B cell (primary cell): ENCODE measurements around the gene SLC39A7. TPM values are rescaled to one million over a fixed set of nuclear protein-coding genes. Genes with fewer than 3 reads are reported as not detected.

Experiments
- ATAC-seq: fragments of 200-7000 bp; cut with Tn5 transposase; one replicate; pipeline ENCODE4 v1.10.0; 2021; ENCODE audit warnings: low read depth, mild to moderate bottlenecking, moderate number of reproducible peaks, moderate library complexity
- CTCF ChIA-PET: fragments of 350-600 bp; sonication (Branson Sonifier 250); formaldehyde crosslinking; loops from one replicate; lab custom pipeline; 2021; ENCODE audit warnings: antibody characterized with exemption, inconsistent platforms; lab: Charles Lee
- POLR2A ChIA-PET: fragments of 350-600 bp; sonication (Branson Sonifier 250); formaldehyde crosslinking; loops from one replicate; lab custom pipeline; 2021; ENCODE audit warnings: antibody characterized with exemption; lab: Charles Lee
- DNase-seq: peaks from one replicate; pipeline ENCODE4 v3.0.0; 2013
- H2AFZ ChIP-seq: 2 replicates; pipeline ENCODE4 v1.6.1; 2012; ENCODE audit warnings: mild to moderate bottlenecking, low read depth, low read length; ENCODE audit not compliant: insufficient read depth, poor library complexity, severe bottlenecking
- H3K27ac ChIP-seq, 2 donors: 1 replicate in 1 of 2; 2 replicates in 1 of 2; pipeline ENCODE4 v1.5.1; 2012 to 2013; ENCODE audit warnings: low read length in 2 of 2, mild to moderate bottlenecking in 2 of 2, moderate library complexity in 1 of 2
- H3K27me3 ChIP-seq, 4 experiments: fragments of 200-600 bp in 1 of 4; sonication (generic) in 1 of 4; replicated peaks in 1 of 4; 1 replicate in 2 of 4; 2 replicates in 2 of 4; pipeline versions ENCODE4 v1.6.1 to v1.7.0; 2013 to 2016; ENCODE audit warnings: low read length in 3 of 4, mild to moderate bottlenecking in 2 of 4, mixed read lengths in 1 of 4, moderate library complexity in 1 of 4; ENCODE audit not compliant: insufficient read depth in 4 of 4, control insufficient read depth in 3 of 4; ENCODE audit errors: control extremely low read depth in 1 of 4
- H3K36me3 ChIP-seq, 2 experiments: replicated peaks in 1 of 2; 1 replicate in 1 of 2; 2 replicates in 1 of 2; pipeline versions ENCODE4 v1.6.1 to v1.7.1; 2013; ENCODE audit warnings: low read length in 1 of 2; ENCODE audit not compliant: insufficient read depth in 2 of 2, control insufficient read depth in 1 of 2; ENCODE audit errors: control extremely low read depth in 1 of 2, extremely low read depth in 1 of 2
- H3K4me1 ChIP-seq, 2 donors: fragments of 200-600 bp in 1 of 2; sonication (generic) in 1 of 2; 1 replicate in 1 of 2; 2 replicates in 1 of 2; pipeline versions ENCODE4 v1.5.1 to v1.6.1; 2013 to 2017; ENCODE audit warnings: low read length in 2 of 2; ENCODE audit not compliant: control insufficient read depth in 2 of 2, insufficient read depth in 2 of 2
- H3K4me2 ChIP-seq: replicated peaks from 2 replicates; pipeline ENCODE3; 2012; ENCODE audit warnings: mild to moderate bottlenecking, low read depth, low read length; ENCODE audit not compliant: poor library complexity, severe bottlenecking
- H3K4me3 ChIP-seq, 5 experiments: fragments of 200-600 bp in 1 of 5; sonication (generic) in 1 of 5; 1 replicate in 3 of 5; 2 replicates in 2 of 5; pipeline versions ENCODE4 v1.5.1 to v1.7.0; 2011 to 2016; ENCODE audit warnings: low read length in 4 of 5, mild to moderate bottlenecking in 4 of 5, low read depth in 2 of 5, control low read depth in 1 of 5, moderate library complexity in 1 of 5; ENCODE audit not compliant: insufficient read depth in 1 of 5; ENCODE audit errors: control extremely low read depth in 1 of 5, extremely low read depth in 1 of 5
- H3K79me2 ChIP-seq: fragments of 200-600 bp; sonication (generic); one replicate; pipeline ENCODE4 v1.6.0; 2016; ENCODE audit warnings: low read length; ENCODE audit not compliant: control insufficient read depth, insufficient read depth
- H3K9ac ChIP-seq: fragments of 200-600 bp; sonication (generic); 2 replicates; pipeline ENCODE4 v1.6.1; 2017; ENCODE audit warnings: mild to moderate bottlenecking, low read length, moderate library complexity
- H3K9me3 ChIP-seq, 3 donors: one replicate each; pipeline versions ENCODE4 v1.6.1 to v1.7.1; 2013; ENCODE audit warnings: low read length in 2 of 3; ENCODE audit not compliant: control insufficient read depth in 2 of 3, insufficient read depth in 1 of 3; ENCODE audit errors: control extremely low read depth in 1 of 3
- H4K20me1 ChIP-seq: 2 replicates; pipeline ENCODE4 v1.6.0; 2012; ENCODE audit warnings: mild to moderate bottlenecking, low read length; ENCODE audit not compliant: insufficient read depth, control insufficient read depth, poor library complexity, severe bottlenecking
- H3K27ac Mint-ChIP-seq: one replicate; pipeline ENCODE4 v1.8.0; 2021; ENCODE audit warnings: mixed read lengths
- H3K27me3 Mint-ChIP-seq: one replicate; pipeline ENCODE4 v1.8.0; 2021; ENCODE audit warnings: mixed read lengths
- H3K4me1 Mint-ChIP-seq: one replicate; pipeline ENCODE4 v1.8.0; 2021; ENCODE audit warnings: mixed read lengths
- H3K4me3 Mint-ChIP-seq: one replicate; pipeline ENCODE4 v1.8.0; 2021; ENCODE audit warnings: mixed read lengths
- H3K9me3 Mint-ChIP-seq: one replicate; pipeline ENCODE4 v1.8.0; 2022; ENCODE audit warnings: mixed read lengths; ENCODE audit not compliant: insufficient read depth
- EZH2 ChIP-seq: IDR thresholded peaks from 2 replicates; pipeline ENCODE4 v1.6.1; 2012; ENCODE audit warnings: borderline replicate concordance, low read depth, mild to moderate bottlenecking, moderate library complexity, low read length; ENCODE audit not compliant: insufficient read depth, poor library complexity, severe bottlenecking
- WGBS: methylation state at CpG from one replicate; pipeline ENCODE4 v1.1.5; 2013; ENCODE audit warnings: missing lambda C conversion rate; ENCODE audit not compliant: insufficient coverage; 5-methylcytosine and 5-hydroxymethylcytosine counted together
- intact Hi-C: fragments of 100-400 bp; cut with micrococcal nuclease; formaldehyde crosslinking; loops from one replicate; pipeline ENCODE4 v1.10.0; 2022
- polyA plus RNA-seq: library from polyadenylated mRNA; depleted of rRNA; stranded (reverse); fragments of >200 nt; gene quantifications from 2 replicates; pipeline ENCODE4 v1.2.3, GENCODE V29; 2012
- total RNA-seq, 2 donors: library from RNA; stranded (reverse); fragments of 120-200 nt in 1 of 2; gene quantifications; 1 replicate in 1 of 2; 2 replicates in 1 of 2; pipeline versions ENCODE4 v1.2.3 to v1.2.4, GENCODE V29; 2013 to 2022
- TF ChIP-seq, protein P1 (sequence below): fragments of 200-600 bp; IDR thresholded peaks from one replicate; pipeline ENCODE4 v1.8.0; 2022; ENCODE audit warnings: antibody characterized with exemption, mild to moderate bottlenecking

Gene SLC39A7
- total and polyA plus RNA-seq, 2 donors (not counting 1 experiment from before 2014, with no cell fraction given): 18.7 to 29.6 TPM

DNA sequence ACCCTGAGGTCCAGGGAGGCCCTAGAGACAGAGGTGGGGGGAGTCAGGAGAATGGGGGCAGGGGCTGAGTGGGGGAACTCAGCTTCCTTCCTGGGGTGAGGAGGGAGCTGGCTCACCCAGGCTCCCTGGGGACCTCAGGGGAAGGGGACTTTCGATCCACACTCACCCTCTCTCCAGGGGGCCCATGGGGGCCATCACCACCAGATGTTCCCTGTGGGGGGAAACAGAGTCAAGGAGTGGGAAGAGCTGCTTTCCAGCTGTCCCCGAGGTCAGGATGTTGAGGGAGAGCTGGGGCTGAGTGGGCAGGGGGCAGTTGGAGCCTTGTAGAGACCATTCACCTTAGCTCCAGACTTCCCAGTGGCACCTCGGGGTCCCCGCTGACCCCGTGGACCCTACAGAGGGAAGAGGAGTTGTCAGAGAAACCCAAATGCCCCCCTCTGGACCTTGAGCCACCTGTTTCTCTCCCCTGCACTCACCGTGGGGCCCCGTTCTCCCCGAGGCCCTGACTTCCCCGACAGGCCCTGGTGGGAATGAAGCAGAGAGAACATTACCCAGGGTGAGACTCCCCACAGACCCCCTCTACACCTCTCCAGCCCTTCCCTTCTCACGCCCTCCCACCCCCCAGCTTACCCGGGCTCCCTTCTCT is 27.0 kb upstream of the SLC39A7 start:
- H3K4me1 ChIP-seq: peaks cover 0 to 10% of the 10 kb centered on the region in 2 donors

DNA sequence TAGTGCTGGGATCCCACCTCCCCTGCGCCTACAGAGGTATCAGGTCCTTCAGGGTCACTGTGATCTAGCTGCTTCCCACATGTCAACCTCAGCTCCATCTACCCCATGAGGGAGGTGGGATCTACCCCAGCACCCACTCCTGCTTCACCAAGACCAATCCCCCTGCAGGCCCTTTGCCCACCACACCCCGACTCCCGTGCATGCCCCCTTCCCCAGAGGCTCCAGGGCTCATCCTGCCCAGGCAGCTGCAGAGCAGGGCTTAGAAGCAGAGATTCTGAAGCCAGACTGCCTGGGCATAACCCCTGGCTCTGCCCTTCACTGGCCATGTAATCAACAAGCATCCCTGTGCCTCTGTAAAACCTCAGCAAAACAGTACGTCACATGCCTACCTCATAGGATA is 25.9 kb upstream of the SLC39A7 start:
- Mint-ChIP-seq H3K4me1 (peaks cover 9% of the 10 kb centered on the region), H3K27me3 (peaks cover 21% of the 10 kb centered on the region), H3K9me3 (no peaks in the 10 kb centered on the region), H3K4me3 (no peak overlapping the region), H3K27ac (no peak overlapping the region)
- Histone ChIP-seq H2AFZ (no peak overlapping the region), H3K4me1 (peaks cover 0 to 10% of the 10 kb centered on the region in 2 donors), H3K4me3 (no peak overlapping the region), H4K20me1 (no peaks in the 10 kb centered on the region), H3K4me2 (no peak overlapping the region), H3K79me2 (no peaks in the 10 kb centered on the region), H3K9me3 (no peaks in the 10 kb centered on the region), H3K27ac (no peak overlapping the region), H3K9ac (no peak overlapping the region), H3K36me3 (no peaks in the 10 kb centered on the region), H3K27me3 (peaks cover 0 to 14% (median 6%) of the 10 kb centered on the region in 4 experiments)
- DNase-seq: no peak
- TF ChIP-seq, protein P1, sequence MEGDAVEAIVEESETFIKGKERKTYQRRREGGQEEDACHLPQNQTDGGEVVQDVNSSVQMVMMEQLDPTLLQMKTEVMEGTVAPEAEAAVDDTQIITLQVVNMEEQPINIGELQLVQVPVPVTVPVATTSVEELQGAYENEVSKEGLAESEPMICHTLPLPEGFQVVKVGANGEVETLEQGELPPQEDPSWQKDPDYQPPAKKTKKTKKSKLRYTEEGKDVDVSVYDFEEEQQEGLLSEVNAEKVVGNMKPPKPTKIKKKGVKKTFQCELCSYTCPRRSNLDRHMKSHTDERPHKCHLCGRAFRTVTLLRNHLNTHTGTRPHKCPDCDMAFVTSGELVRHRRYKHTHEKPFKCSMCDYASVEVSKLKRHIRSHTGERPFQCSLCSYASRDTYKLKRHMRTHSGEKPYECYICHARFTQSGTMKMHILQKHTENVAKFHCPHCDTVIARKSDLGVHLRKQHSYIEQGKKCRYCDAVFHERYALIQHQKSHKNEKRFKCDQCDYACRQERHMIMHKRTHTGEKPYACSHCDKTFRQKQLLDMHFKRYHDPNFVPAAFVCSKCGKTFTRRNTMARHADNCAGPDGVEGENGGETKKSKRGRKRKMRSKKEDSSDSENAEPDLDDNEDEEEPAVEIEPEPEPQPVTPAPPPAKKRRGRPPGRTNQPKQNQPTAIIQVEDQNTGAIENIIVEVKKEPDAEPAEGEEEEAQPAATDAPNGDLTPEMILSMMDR: no peak
- no peak for TF ChIP-seq EZH2
- ChIA-PET POLR2A (no interaction called here), CTCF (interaction anchor here (0.8 to 1.1 kb wide), 3 partner anchors 13 to 761 kb away, joined by 3 read pairs; no protein-coding TSS in a partner anchor)
- intact Hi-C loops: no loop called here
- no peak for ATAC-seq
- WGBS: 90% methylated on average over 4 of the region's 4 CpGs

More for the DNA sequence above, 27.0 kb upstream of the SLC39A7 start:
- Histone ChIP-seq H3K4me2 (no peak overlapping the region), H3K79me2 (no peaks in the 10 kb centered on the region), H2AFZ (no peak overlapping the region), H3K9ac (no peak overlapping the region), H3K27me3 (peaks cover 0 to 14% (median 6%) of the 10 kb centered on the region in 4 experiments), H3K27ac (no peak overlapping the region), H3K4me3 (no peak overlapping the region), H3K9me3 (no peaks in the 10 kb centered on the region), H4K20me1 (no peaks in the 10 kb centered on the region), H3K36me3 (no peaks in the 10 kb centered on the region)
- Mint-ChIP-seq H3K27me3 (peaks cover 21% of the 10 kb centered on the region), H3K4me1 (peaks cover 9% of the 10 kb centered on the region), H3K9me3 (no peaks in the 10 kb centered on the region), H3K27ac (no peak overlapping the region), H3K4me3 (no peak overlapping the region)
- no peak for TF ChIP-seq EZH2
- TF ChIP-seq, protein P1: no peak
- CTCF ChIA-PET: interaction anchor here (0.6 to 2.4 kb wide), 11 partner anchors 12 to 1165 kb away, joined by 3 to 15 read pairs (median 3); no protein-coding TSS in a partner anchor
- WGBS: no CpG with 5 or more reads among the region's 11 CpGs
- intact Hi-C loops: no loop called here
- POLR2A ChIA-PET: interaction anchor here (0.9 to 1.0 kb wide), 2 partner anchors 35 to 98 kb away, joined by 3 read pairs; partner anchors contain the start of genes RING1, RPS18 and VPS52
- no peak for DNase-seq
- no peak for ATAC-seq
